H1 (cell line): ENCODE results near the gene GSK3B. TPM values are rescaled to one million over a fixed set of nuclear protein-coding genes. Genes with fewer than 3 reads are reported as not detected.

Experiments used
- CTCF ChIA-PET: fragments of 300-600 bp; sonication (Branson Sonifier 250); formaldehyde crosslinking; loops from one replicate; lab custom pipeline; 2021; ENCODE audit not compliant: partially characterized antibody; lab: Charles Lee
- POLR2A ChIA-PET: fragments of 300-600 bp; sonication (Branson Sonifier 250); formaldehyde crosslinking; loops from one replicate; lab custom pipeline; 2021; ENCODE audit warnings: inconsistent platforms; ENCODE audit not compliant: partially characterized antibody; lab: Charles Lee
- DNase-seq, 2 experiments: peaks; one replicate each; pipeline versions ENCODE4 v3.0.0 to v3.0.0-alpha.2; 2010 to 2022; ENCODE audit warnings: low spot score in 2 of 2, low read depth in 1 of 2, mixed read lengths in 1 of 2
- FAIRE-seq: peaks from 2 replicates; lab custom pipeline; 2011; peaks lifted over from hg19 to GRCh38; lab: Jason Lieb, UNC
- H2AFZ ChIP-seq: 2 replicates; pipeline ENCODE4 v1.8.1; 2012; ENCODE audit warnings: low read length, inconsistent platforms
- H2AK5ac ChIP-seq: 2 replicates; pipeline ENCODE4 v1.6.1; 2013; ENCODE audit warnings: low read depth, low read length
- H2BK120ac ChIP-seq: replicated peaks from 2 replicates; pipeline ENCODE3; 2013; ENCODE audit warnings: low read depth, low read length, inconsistent platforms
- H2BK12ac ChIP-seq: 2 replicates; pipeline ENCODE4 v1.6.1; 2013; ENCODE audit warnings: low read depth, low read length
- H2BK15ac ChIP-seq: 2 replicates; pipeline ENCODE4 v1.6.1; 2013; ENCODE audit warnings: low read length
- H2BK20ac ChIP-seq: 2 replicates; pipeline ENCODE4 v1.6.1; 2013; ENCODE audit warnings: low read length
- H2BK5ac ChIP-seq: 2 replicates; pipeline ENCODE4 v1.6.1; 2013; ENCODE audit warnings: low read depth, low read length
- H3K14ac ChIP-seq: 2 replicates; pipeline ENCODE4 v1.6.1; 2013; ENCODE audit warnings: inconsistent platforms; ENCODE audit not compliant: insufficient read length
- H3K18ac ChIP-seq: 2 replicates; pipeline ENCODE4 v1.6.1; 2013; ENCODE audit warnings: low read length; ENCODE audit errors: extremely low read depth
- H3K23ac ChIP-seq: 2 replicates; pipeline ENCODE4 v1.6.1; 2013; ENCODE audit warnings: inconsistent platforms; ENCODE audit not compliant: insufficient read length
- H3K23me2 ChIP-seq: 2 replicates; pipeline ENCODE4 v1.6.1; 2013; ENCODE audit warnings: low read depth, low read length
- H3K27ac ChIP-seq: 2 replicates; pipeline ENCODE4 v1.6.1; 2011; ENCODE audit warnings: low read depth, low read length, inconsistent platforms
- H3K27me3 ChIP-seq, 4 experiments: replicated peaks in 1 of 4; 1 replicate in 1 of 4; 2 replicates in 3 of 4; pipeline versions ENCODE4 v1.6.1 to v1.8.1; 2011 to 2013; ENCODE audit warnings: low read length in 3 of 4, mild to moderate bottlenecking in 3 of 4, inconsistent platforms in 2 of 4, mixed read lengths in 2 of 4, moderate library complexity in 1 of 4; ENCODE audit not compliant: control insufficient read depth in 3 of 4, insufficient read depth in 3 of 4; ENCODE audit errors: extremely low read depth in 1 of 4
- H3K36me3 ChIP-seq, 4 experiments: 2 replicates each; pipeline versions ENCODE4 v1.6.1 to v1.8.1; 2011 to 2013; ENCODE audit warnings: mild to moderate bottlenecking in 4 of 4, low read length in 3 of 4, moderate library complexity in 2 of 4, control low read depth in 1 of 4, inconsistent platforms in 1 of 4; ENCODE audit not compliant: insufficient read depth in 4 of 4, control insufficient read depth in 2 of 4
- H3K4ac ChIP-seq: replicated peaks from 2 replicates; pipeline ENCODE3; 2013; ENCODE audit warnings: low read length, low read depth, mixed read lengths, inconsistent platforms; ENCODE audit not compliant: insufficient read length
- H3K4me1 ChIP-seq, 4 experiments: replicated peaks in 1 of 4; 1 replicate in 1 of 4; 2 replicates in 3 of 4; pipeline versions ENCODE4 v1.6.1 to v1.8.1; 2011 to 2013; ENCODE audit warnings: low read length in 3 of 4, inconsistent platforms in 2 of 4, mixed read lengths in 1 of 4; ENCODE audit not compliant: insufficient read depth in 4 of 4, control insufficient read depth in 3 of 4
- H3K4me2 ChIP-seq, 2 experiments: 2 replicates each; pipeline versions ENCODE4 v1.6.1 to v1.8.1; 2011 to 2013; ENCODE audit warnings: low read depth in 2 of 2, low read length in 2 of 2, control low read depth in 1 of 2, inconsistent platforms in 1 of 2, mild to moderate bottlenecking in 1 of 2; ENCODE audit not compliant: insufficient read depth in 1 of 2
- H3K4me3 ChIP-seq, 4 experiments: fragments of 200-600, 300-600 bp in 1 of 4; sonication (generic), shearing (Covaris generic), sonication (Bioruptor Twin) in 1 of 4; 2 replicates each; pipeline versions ENCODE4 v1.5.1 to v1.8.1; 2011 to 2016; ENCODE audit warnings: low read length in 4 of 4, low read depth in 3 of 4, control low read depth in 2 of 4, inconsistent platforms in 2 of 4, mild to moderate bottlenecking in 2 of 4, mixed read lengths in 1 of 4, moderate library complexity in 1 of 4; ENCODE audit not compliant: insufficient read depth in 2 of 4; ENCODE audit errors: extremely low read depth in 1 of 4
- H3K56ac ChIP-seq: replicated peaks from 2 replicates; pipeline ENCODE3; 2013; ENCODE audit warnings: low read depth, mild to moderate bottlenecking, mixed read lengths, low read length, inconsistent platforms; ENCODE audit not compliant: insufficient read length
- H3K79me1 ChIP-seq: 2 replicates; pipeline ENCODE4 v1.6.1; 2013; ENCODE audit warnings: low read depth, low read length, control low read depth
- H3K79me2 ChIP-seq, 2 experiments: 2 replicates each; pipeline versions ENCODE4 v1.6.1 to v1.8.1; 2012 to 2013; ENCODE audit warnings: low read length in 2 of 2, mild to moderate bottlenecking in 2 of 2, inconsistent platforms in 1 of 2; ENCODE audit not compliant: insufficient read depth in 2 of 2, control insufficient read depth in 1 of 2
- H3K9ac ChIP-seq, 4 experiments: replicated peaks in 1 of 4; 1 replicate in 1 of 4; 2 replicates in 3 of 4; pipeline versions ENCODE4 v1.6.1 to v1.8.1; 2011 to 2013; ENCODE audit warnings: low read depth in 3 of 4, low read length in 3 of 4, control low read depth in 2 of 4, mild to moderate bottlenecking in 2 of 4, moderate library complexity in 2 of 4, inconsistent platforms in 1 of 4; ENCODE audit errors: extremely low read depth in 1 of 4
- H3K9me3 ChIP-seq, 2 experiments: 2 replicates each; pipeline versions ENCODE4 v1.6.1 to v1.8.1; 2012 to 2013; ENCODE audit warnings: mild to moderate bottlenecking in 2 of 2, moderate library complexity in 2 of 2, control low read depth in 1 of 2, inconsistent platforms in 1 of 2, low read depth in 1 of 2, low read length in 1 of 2, mixed read lengths in 1 of 2; ENCODE audit not compliant: insufficient read depth in 2 of 2
- H4K20me1 ChIP-seq, 2 experiments: replicated peaks in 1 of 2; 2 replicates each; pipeline versions ENCODE3 to v1.8.1; 2011 to 2013; ENCODE audit warnings: inconsistent platforms in 2 of 2, low read length in 2 of 2, mild to moderate bottlenecking in 1 of 2; ENCODE audit not compliant: insufficient read depth in 2 of 2, control insufficient read depth in 1 of 2
- H4K5ac ChIP-seq: 2 replicates; pipeline ENCODE4 v1.6.1; 2013; ENCODE audit warnings: low read length, low read depth, mixed read lengths, inconsistent platforms; ENCODE audit not compliant: insufficient read length
- H4K8ac ChIP-seq: 2 replicates; pipeline ENCODE4 v1.8.0; 2013; ENCODE audit warnings: mild to moderate bottlenecking, moderate library complexity, low read length, inconsistent platforms; ENCODE audit not compliant: insufficient read depth; ENCODE audit errors: extremely low read depth
- H4K91ac ChIP-seq: replicated peaks from 2 replicates; pipeline ENCODE3; 2013; ENCODE audit warnings: low read length, mixed read lengths, inconsistent platforms; ENCODE audit not compliant: insufficient read length
- ATF2 ChIP-seq: IDR thresholded peaks from 2 replicates; pipeline ENCODE4 v1.6.1; 2012; ENCODE audit warnings: low read length, inconsistent platforms
- CEBPB ChIP-seq: IDR thresholded peaks from 2 replicates; pipeline ENCODE4 v1.6.1; 2012; ENCODE audit warnings: low read depth, low read length
- EP300 ChIP-seq, 2 experiments: IDR thresholded peaks; 1 replicate in 1 of 2; 2 replicates in 1 of 2; pipeline ENCODE4 v1.6.1; 2011 to 2012; ENCODE audit warnings: low read depth in 2 of 2, low read length in 2 of 2, mild to moderate bottlenecking in 2 of 2, borderline replicate concordance in 1 of 2, inconsistent platforms in 1 of 2, moderate library complexity in 1 of 2
- KDM4A ChIP-seq: IDR thresholded peaks from one replicate; pipeline ENCODE4 v1.7.1; 2012; ENCODE audit warnings: low read depth, mild to moderate bottlenecking, moderate library complexity, low read length, inconsistent platforms; ENCODE audit not compliant: severe bottlenecking
- MAFK ChIP-seq: IDR thresholded peaks from 2 replicates; pipeline ENCODE4 v1.6.1; 2012; ENCODE audit warnings: low read depth, mild to moderate bottlenecking, improper control_type of control experiment, low read length
- NANOG ChIP-seq: IDR thresholded peaks from 2 replicates; pipeline ENCODE4 v1.6.1; 2011; ENCODE audit warnings: low read length, low read depth, mild to moderate bottlenecking, inconsistent platforms; ENCODE audit not compliant: insufficient read depth, poor library complexity, severe bottlenecking
- POLR2AphosphoS5 ChIP-seq: IDR thresholded peaks from 2 replicates; pipeline ENCODE4 v1.6.1; 2011; ENCODE audit warnings: low read depth, low read length
- RBBP5 ChIP-seq: IDR thresholded peaks from 2 replicates; pipeline ENCODE4 v1.7.1; 2012; ENCODE audit warnings: low read depth, mild to moderate bottlenecking, inconsistent platforms, low read length, moderate library complexity, borderline replicate concordance
- RXRA ChIP-seq: IDR thresholded peaks from 2 replicates; pipeline ENCODE4 v1.6.1; 2011; ENCODE audit warnings: low read depth, mild to moderate bottlenecking, low read length, moderate library complexity; ENCODE audit not compliant: insufficient read depth
- SAP30 ChIP-seq: fragments of 300-600 bp; sonication (generic); IDR thresholded peaks from 2 replicates; pipeline ENCODE4 v1.7.1; 2012; ENCODE audit warnings: low read length, moderate library complexity, mild to moderate bottlenecking, inconsistent platforms; ENCODE audit not compliant: insufficient read depth, insufficient replicate concordance
- SIX5 ChIP-seq: IDR thresholded peaks from 2 replicates; pipeline ENCODE4 v1.6.1; 2011; ENCODE audit warnings: mild to moderate bottlenecking, low read depth, low read length
- YY1 ChIP-seq: IDR thresholded peaks from 2 replicates; pipeline ENCODE4 v1.6.1; 2011; ENCODE audit warnings: low read depth, mild to moderate bottlenecking, low read length
- WGBS, 2 experiments: shearing (Covaris generic) in 1 of 2; methylation state at CpG; one replicate each; pipeline versions ENCODE4 v1.1.6 to v1.1.7; 2013 to 2015; ENCODE audit warnings: low lambda C conversion rate in 2 of 2, mixed read lengths in 2 of 2, inconsistent platforms in 1 of 2, low coverage in 1 of 2, missing lambda C conversion rate in 1 of 2; ENCODE audit not compliant: insufficient replicate concordance in 2 of 2, insufficient coverage in 1 of 2, insufficient read length in 1 of 2; ENCODE audit errors: extremely low coverage in 1 of 2, missing lambda C conversion rate in 1 of 2; 5-methylcytosine and 5-hydroxymethylcytosine counted together
- polyA plus RNA-seq, 7 experiments: library from polyadenylated mRNA; depleted of rRNA in 3 of 7; stranded (reverse) in 5 of 7; unstranded in 2 of 7; fragments of >200 nt in 5 of 7; fragments of 200-250 nt in 2 of 7; gene quantifications; 1 replicate in 5 of 7; 2 replicates in 1 of 7; 4 replicates in 1 of 7; pipeline versions ENCODE4 v1.2.1 to v1.2.3, GENCODE V29; 2011 to 2013; ENCODE audit warnings: missing spikeins in 2 of 7, mixed read lengths in 2 of 7
- total RNA-seq: library from RNA; stranded (reverse); fragmentation: NEBNext Ultra II Directional; extraction: Animal tissue kit (Norgen Biotek cat#: 25700); gene quantifications from 2 replicates; pipeline ENCODE4 v1.2.1, GENCODE V29; 2021

Gene GSK3B
- total and polyA plus RNA-seq, 2 of the 8 experiments (the other 6 are each of a cell fraction or from before 2014, with no cell fraction given), result 24.2 to 50.7 TPM

- no peak overlapping the region for H3K27ac ChIP-seq
- H3K79me1 ChIP-seq, result no peaks in the 10 kb centered on the region; the same call in 1 of the 2 replicates
- no peaks in the 10 kb centered on the region; a peak in 1 of 8 replicates for H3K36me3 ChIP-seq
- no peaks in the 10 kb centered on the region for H4K20me1 ChIP-seq
- H3K23me2 ChIP-seq, result no peaks in the 10 kb centered on the region
- H2AFZ ChIP-seq, result no peak overlapping the region
- H2BK20ac ChIP-seq, result no peak overlapping the region
- no peaks in the 10 kb centered on the region for H3K9me3 ChIP-seq
- no peak overlapping the region for H3K56ac ChIP-seq
- CTCF ChIA-PET, result no interaction called here
- H3K4me1 ChIP-seq, result no peaks in the 10 kb centered on the region; a peak in 1 of 7 replicates
- H4K5ac ChIP-seq, result no peak overlapping the region
- H3K4ac ChIP-seq, result no peak overlapping the region
- no peak overlapping the region for H4K8ac ChIP-seq
- no peak for DNase-seq
- no peak overlapping the region for H3K14ac ChIP-seq
- 96% methylated on average over 2 of the region's 2 CpGs; no CpG with 5 or more reads in 1 of the 2 experiments for WGBS, 2 experiments
- no peak overlapping the region for H2AK5ac ChIP-seq
- no peak overlapping the region for H2BK120ac ChIP-seq
- H2BK15ac ChIP-seq, result no peak overlapping the region
- no peak for FAIRE-seq
- H2BK5ac ChIP-seq, result no peak overlapping the region
- H3K27me3 ChIP-seq, result no peaks in the 10 kb centered on the region
- H3K18ac ChIP-seq, result no peak overlapping the region
- H4K91ac ChIP-seq, result no peak overlapping the region
- no peak overlapping the region for H3K4me3 ChIP-seq
- no peak overlapping the region for H2BK12ac ChIP-seq
- no peak overlapping the region for H3K9ac ChIP-seq
- H3K4me2 ChIP-seq, result no peak overlapping the region
- no peak overlapping the region for H3K23ac ChIP-seq
- H3K79me2 ChIP-seq, result peaks cover 0 to 9% of the 10 kb centered on the region in 2 experiments; a peak in 2 of 4 replicates
- POLR2A ChIA-PET, result no interaction called here
- TF ChIP-seq MAFK (no peak), CEBPB (no peak), RXRA (no peak), KDM4A (no peak), ATF2 (no peak), RBBP5 (no peak), SAP30 (no peak), YY1 (no peak), POLR2AphosphoS5 (no peak), SIX5 (no peak), EP300 (IDR thresholded peaks at IDR 0.05; ENCODE audit: borderline replicate concordance in 1 of 2, low read depth in 2 of 2, low read length in 2 of 2) (no peak), NANOG (no peak)
Observed at GRCh38 chr3:119944091-119944490, 150.2 kb downstream of the GSK3B start.
